K562 (cell line): ENCODE data around the gene AKR1C3. TPM values are rescaled to one million over a fixed set of nuclear protein-coding genes. Genes with fewer than 3 reads are reported as not detected.

ENCODE experiments used
- ATAC-seq: fragments of 200-7000 bp; cut with Tn5 transposase; 3 replicates; pipeline ENCODE4 v1.9.1; 2020; ENCODE audit warnings: moderate library complexity
- BruUV-seq: library from RNA; stranded (reverse); fragments of 400-500 nt; replicated peaks from 2 replicates; lab custom pipeline; 2021; lab: Mats Ljungman, UMichigan
- CTCF ChIA-PET: fragments of 300-600 bp; formaldehyde crosslinking; extraction: SDS; loops from one replicate; lab custom pipeline; 2021; ENCODE audit warnings: low intra/inter-chr PET ratio; lab: Yijun Ruan, JAX
- POLR2A ChIA-PET: fragments of 300-600, 350-650 bp; sonication (Branson Sonifier 250); formaldehyde crosslinking; extraction: SDS; loops from one replicate; lab custom pipeline; 2021; ENCODE audit warnings: antibody characterized with exemption, inconsistent platforms; lab: Yijun Ruan, JAX
- DNase-seq, 4 experiments: peaks; one replicate each; pipeline versions ENCODE4 v3.0.0 to v3.0.0-alpha.2; 2011 to 2018; ENCODE audit warnings: low spot score in 3 of 4, mixed read lengths in 3 of 4; ENCODE audit errors: extremely low read depth in 1 of 4
- FAIRE-seq: peaks from 2 replicates; lab custom pipeline; 2011; peaks lifted over from hg19 to GRCh38; lab: Jason Lieb, UNC
- H2AFZ ChIP-seq: 2 replicates; pipeline ENCODE4 v1.6.0; 2011; ENCODE audit warnings: low read depth, low read length, control low read depth, inconsistent platforms
- H3K27ac ChIP-seq: fragments of 200-600 bp; 3 replicates; pipeline ENCODE4 v1.8.0; 2011; ENCODE audit warnings: low read depth, mild to moderate bottlenecking, control low read depth, inconsistent platforms, low read length, moderate library complexity, mixed read lengths; ENCODE audit errors: extremely low read depth
- H3K27me3 ChIP-seq, 2 experiments: fragments of 300-600 bp in 1 of 2; 2 replicates in 1 of 2; 3 replicates in 1 of 2; pipeline versions ENCODE4 v1.6.0 to v1.8.0; 2011; ENCODE audit warnings: inconsistent platforms in 2 of 2, low read length in 2 of 2, mild to moderate bottlenecking in 1 of 2, mixed read lengths in 1 of 2, moderate library complexity in 1 of 2; ENCODE audit not compliant: control insufficient read depth in 2 of 2, insufficient read depth in 2 of 2
- H3K36me3 ChIP-seq: fragments of 300-600 bp; 3 replicates; pipeline ENCODE4 v1.8.0; 2011; ENCODE audit warnings: mild to moderate bottlenecking, low read length, inconsistent platforms; ENCODE audit not compliant: control insufficient read depth, insufficient read depth
- H3K4me1 ChIP-seq, 2 experiments: fragments of 200-600 bp in 1 of 2; replicated peaks in 1 of 2; 2 replicates in 1 of 2; 3 replicates in 1 of 2; pipeline versions ENCODE4 v1.5.1 to v1.8.0; 2011; ENCODE audit warnings: inconsistent platforms in 2 of 2, low read length in 2 of 2, mild to moderate bottlenecking in 1 of 2, mixed read lengths in 1 of 2, moderate library complexity in 1 of 2; ENCODE audit not compliant: control insufficient read depth in 2 of 2, insufficient read depth in 2 of 2
- H3K4me2 ChIP-seq: 2 replicates; pipeline ENCODE4 v1.6.1; 2011; ENCODE audit warnings: low read length, control low read depth, inconsistent platforms, mixed read lengths; ENCODE audit not compliant: insufficient read depth
- H3K4me3 ChIP-seq: fragments of 200-600 bp; sonication (generic), shearing (Covaris generic); 2 replicates; pipeline ENCODE4 v1.5.1; 2016; ENCODE audit warnings: control low read depth, inconsistent platforms
- H3K79me2 ChIP-seq: fragments of 200-600 bp; 3 replicates; pipeline ENCODE4 v1.8.0; 2011; ENCODE audit warnings: low read length, inconsistent platforms; ENCODE audit not compliant: control insufficient read depth, insufficient read depth
- H3K9ac ChIP-seq, 2 experiments: 2 replicates each; pipeline versions ENCODE4 v1.6.0 to v1.6.1; 2011; ENCODE audit warnings: low read depth in 2 of 2, low read length in 2 of 2, control low read depth in 1 of 2, inconsistent platforms in 1 of 2, mild to moderate bottlenecking in 1 of 2, mixed read lengths in 1 of 2; ENCODE audit not compliant: insufficient read depth in 1 of 2
- H3K9me1 ChIP-seq: one replicate; pipeline ENCODE4 v1.6.0; 2011; ENCODE audit warnings: inconsistent platforms, mild to moderate bottlenecking, low read length, moderate library complexity; ENCODE audit not compliant: control insufficient read depth, insufficient read depth
- H3K9me3 ChIP-seq: replicated peaks from 2 replicates; pipeline ENCODE4 v1.5.1; 2011; ENCODE audit warnings: low read depth, low read length, inconsistent platforms; ENCODE audit not compliant: control insufficient read depth, insufficient read depth
- H4K20me1 ChIP-seq: replicated peaks from 2 replicates; pipeline ENCODE4 v1.6.1; 2011; ENCODE audit warnings: low read length, inconsistent platforms, mixed read lengths; ENCODE audit not compliant: control insufficient read depth, insufficient read depth
- GATAD2A ChIP-seq: fragments of 450-650 bp; IDR thresholded peaks from 2 replicates; pipeline ENCODE4 v1.6.1; 2017
- HDAC8 ChIP-seq: fragments of 450-650 bp; IDR thresholded peaks from 2 replicates; pipeline ENCODE4 v1.6.1; 2016; ENCODE audit warnings: mild to moderate bottlenecking, missing genetic modification characterization, moderate library complexity, missing compliant biosample characterization
- KDM4B ChIP-seq, 2 experiments: fragments of 450-650 bp in 1 of 2; sonication (generic) in 1 of 2; IDR thresholded peaks; 2 replicates each; pipeline ENCODE4 v1.6.1; 2016 to 2017; ENCODE audit warnings: borderline replicate concordance in 2 of 2, antibody characterized with exemption in 1 of 2, low read depth in 1 of 2, mild to moderate bottlenecking in 1 of 2
- NCOA2 ChIP-seq, 2 experiments: fragments of 450-650 bp; IDR thresholded peaks; 2 replicates each; pipeline ENCODE4 v1.6.1; 2018; ENCODE audit warnings: mild to moderate bottlenecking in 2 of 2, moderate library complexity in 1 of 2; ENCODE audit not compliant: partially characterized antibody in 2 of 2
- PTBP1 ChIP-seq: fragments of 200-400 bp; formaldehyde crosslinking; IDR thresholded peaks from 2 replicates; pipeline ENCODE4 v1.6.1; 2017; ENCODE audit warnings: low read depth, low read length
- RNF2 ChIP-seq: sonication (generic); IDR thresholded peaks from 2 replicates; pipeline ENCODE4 v1.6.1; 2016
- ZBTB11 ChIP-seq, 3 experiments: fragments of 200-800 bp in 1 of 3; fragments of 250-450 bp in 1 of 3; fragments of 450-650 bp in 1 of 3; sonication (Bioruptor Pico) in 1 of 3; sonication (Bioruptor generic) in 1 of 3; formaldehyde crosslinking in 1 of 3; IDR thresholded peaks; 2 replicates each; pipeline versions ENCODE4 v1.6.1 to v1.8.0; 2016 to 2022; ENCODE audit warnings: mild to moderate bottlenecking in 2 of 3, missing genetic modification characterization in 2 of 3, missing compliant biosample characterization in 1 of 3, moderate library complexity in 1 of 3
- ZNF24 ChIP-seq: fragments of 450-650 bp; IDR thresholded peaks from 2 replicates; pipeline ENCODE4 v1.6.1; 2016
- ZNF507 ChIP-seq: conservative IDR thresholded peaks from 2 replicates; pipeline ENCODE4 v1.6.1; 2017; ENCODE audit warnings: missing genetic modification characterization, missing compliant biosample characterization
- WGBS: fragments of 100-300 bp; shearing (Covaris generic); methylation state at CpG from one replicate; pipeline ENCODE4 v1.1.6; 2016; ENCODE audit warnings: low coverage, mixed read lengths; ENCODE audit not compliant: insufficient coverage; ENCODE audit errors: missing lambda C conversion rate; 5-methylcytosine and 5-hydroxymethylcytosine counted together
- in situ Hi-C: fragments of 300-500 bp; cut with MboI; formaldehyde crosslinking; loops from 4 replicates; pipeline ENCODE4 v1.15.0; 2018; ENCODE audit warnings: inconsistent platforms, mixed read lengths
- intact Hi-C: fragments of 100-400 bp; cut with micrococcal nuclease; formaldehyde crosslinking; loops from 2 replicates; pipeline ENCODE4 v1.14.2; 2022
- polyA plus RNA-seq, 8 experiments: library from polyadenylated mRNA; depleted of rRNA in 4 of 8; stranded (reverse) in 5 of 8; unstranded in 3 of 8; fragments of >200 nt; fragmentation: Nextera tagmentation in 2 of 8; fragmentation: Illumina TruSeq in 1 of 8; extraction: Ambion mirVana in 2 of 8; extraction: Trizol in 1 of 8; gene quantifications; 2 replicates each; pipeline versions ENCODE4 v1.2.1 to v1.2.3, GENCODE V29; 2011 to 2014; ENCODE audit warnings: inconsistent platforms in 1 of 8, missing spikeins in 1 of 8
- total RNA-seq, 7 experiments: library from RNA; depleted of rRNA in 6 of 7; stranded (reverse); fragments of >200 nt in 6 of 7; fragmentation: Illumina TruSeq in 2 of 7; extraction: Trizol in 2 of 7; gene quantifications; 2 replicates each; pipeline versions ENCODE4 v1.2.1 to v1.2.3, GENCODE V29; 2011 to 2021; ENCODE audit warnings: low replicate concordance in 1 of 7

Gene AKR1C3
- total and polyA plus RNA-seq, 9 of the 15 experiments (the other 6 are each of a cell fraction or from before 2014, with no cell fraction given), result 4.6 to 20.4 (median 10.1) TPM

- ATAC-seq (no peak), FAIRE-seq (no peak), DNase-seq (no peak)
- Histone ChIP-seq H3K4me3 (no peak overlapping the region), H2AFZ (no peak overlapping the region), H3K4me1 (no peaks in the 10 kb centered on the region; a peak in 1 of 5 replicates), H3K9me3 (0 out of 2 replicates have a peak, but pooled peaks cover 2% of the 10 kb centered on the region), H3K27me3 (no peaks in the 10 kb centered on the region), H3K4me2 (no peak overlapping the region), H3K36me3 (no peaks in the 10 kb centered on the region), H3K79me2 (no peaks in the 10 kb centered on the region), H4K20me1 (no peaks in the 10 kb centered on the region), H3K27ac (no peak overlapping the region), H3K9ac (no peak overlapping the region), H3K9me1 (no peaks in the 10 kb centered on the region)
- ChIA-PET POLR2A (no interaction called here), CTCF (no interaction called here)
- in situ Hi-C loops (no loop called here), intact Hi-C loops (no loop called here)
- no TSS peak for BruUV-seq
- no peak for TF ChIP-seq ZNF507 (tag)
- TF ChIP-seq ZNF24, result no peak
- TF ChIP-seq ZBTB11 (CRISPR knock-in tag; IDR thresholded peaks at IDR 0.05), result no peak
- TF ChIP-seq PTBP1, result no peak
- TF ChIP-seq HDAC8 (tag), result no peak
- no peak for TF ChIP-seq GATAD2A
- no peak for TF ChIP-seq KDM4B (IDR thresholded peaks at IDR 0.05; ENCODE audit: borderline replicate concordance in 2 of 2, low read depth in 1 of 2)
- no peak for TF ChIP-seq NCOA2 (IDR thresholded peaks at IDR 0.05; ENCODE audit: partially characterized antibody in 2 of 2)
- TF ChIP-seq RNF2, result no peak
- 66% methylated on average over 9 of the region's 9 CpGs for WGBS
Measured at GRCh38 chr10:5045095-5045494, 49.1 kb upstream of the AKR1C3 start.
